NCI-H2227 treated with DMSO at 0.1 percent for 48 hours (cell line): Measurements from ENCODE around the gene TBC1D1.
"Not testable (repeated sequence)": the region's sequence is repeated elsewhere in the genome, so short reads cannot be mapped to it uniquely, and the experiment has no call there.

ENCODE experiments used
- DNase-seq: peaks from one replicate; lab custom pipeline; 2025; lab: John Stamatoyannopoulos, UW

The TBC1D1 gene

DNA sequence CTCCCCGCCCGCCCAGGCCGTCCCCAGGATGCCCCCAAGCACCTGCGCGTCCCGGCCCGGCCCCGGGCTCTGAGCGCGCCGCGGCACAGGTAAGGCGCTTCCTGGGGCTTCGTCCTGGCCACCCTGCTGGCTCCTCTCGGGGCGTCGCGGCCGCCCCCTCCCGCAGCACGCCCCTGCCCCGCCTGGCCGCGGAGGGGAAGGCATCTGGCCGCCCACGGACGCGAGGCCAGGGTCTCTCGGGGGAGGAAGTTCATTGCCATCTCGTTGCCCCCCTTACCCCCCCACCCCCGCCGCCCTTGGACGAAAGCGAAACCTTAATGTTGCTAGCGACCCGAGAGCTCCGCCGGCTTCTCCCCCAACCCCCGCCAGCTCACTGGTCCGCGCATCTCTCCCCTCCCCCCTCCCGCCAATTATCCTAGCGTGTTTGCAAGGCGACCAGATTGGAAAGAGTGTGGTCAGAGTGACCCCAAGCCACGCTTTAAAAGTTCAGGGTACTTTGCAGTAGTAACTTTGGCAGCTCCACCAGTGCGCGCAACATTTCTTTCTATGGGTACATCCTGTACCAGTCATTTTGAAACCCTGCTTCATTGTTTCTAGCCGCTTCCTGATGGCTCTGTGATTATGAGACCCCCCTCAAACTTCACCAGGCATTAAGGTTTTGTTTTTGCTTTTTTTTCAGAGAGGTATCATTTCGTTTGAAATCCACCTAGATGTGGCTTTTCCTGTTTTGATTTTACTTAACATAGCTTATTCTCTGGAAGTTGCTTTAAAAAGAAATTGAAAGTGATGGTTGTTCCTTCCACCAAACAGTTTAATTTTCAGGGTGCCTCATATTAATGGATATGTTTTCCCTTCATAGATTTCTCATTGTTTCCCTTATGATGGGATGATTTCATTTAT lies 626 bp downstream of the TBC1D1 start:
- DNase-seq: no peak

DNA sequence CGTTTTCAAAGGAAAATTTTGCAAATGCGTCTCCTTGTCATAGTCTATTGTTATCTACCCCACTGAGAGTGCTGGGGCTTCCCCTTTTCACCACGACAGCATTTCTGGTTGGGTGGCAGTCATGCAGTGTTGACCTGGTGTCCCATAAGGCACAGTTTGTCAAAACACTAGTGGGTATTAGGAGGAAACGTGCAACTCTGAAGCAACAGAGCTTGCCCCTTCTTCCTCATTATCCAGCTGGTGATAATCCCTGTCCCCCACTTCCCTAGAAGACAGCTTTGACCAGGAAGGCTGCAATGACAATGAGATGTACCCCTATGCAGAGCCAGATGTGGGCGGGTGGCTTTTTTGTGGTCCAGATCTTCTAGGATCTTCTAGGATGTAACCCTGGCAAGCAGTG lies 1.8 kb downstream of the TBC1D1 start:
- DNase-seq: no peak

DNA sequence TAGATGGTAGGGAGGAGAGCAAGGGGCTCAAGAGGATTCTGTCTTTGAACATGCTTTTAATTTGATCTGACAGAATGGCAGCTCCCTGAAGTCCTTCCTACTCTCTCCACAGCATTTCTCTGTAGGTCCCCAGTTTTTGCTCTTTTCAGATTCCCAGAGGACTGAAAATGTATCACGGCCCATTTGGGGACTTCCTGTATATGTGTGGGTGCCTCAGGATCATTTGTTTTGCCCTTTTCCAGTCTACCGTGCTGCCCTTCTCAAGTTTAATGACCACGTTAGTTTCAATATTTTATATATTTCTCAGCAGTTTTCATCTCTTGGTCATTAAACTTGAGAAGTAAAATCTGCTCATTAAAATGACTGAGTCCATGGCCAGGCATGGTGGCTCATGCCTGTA lies 2.3 kb downstream of the TBC1D1 start:
- no peak for DNase-seq

DNA sequence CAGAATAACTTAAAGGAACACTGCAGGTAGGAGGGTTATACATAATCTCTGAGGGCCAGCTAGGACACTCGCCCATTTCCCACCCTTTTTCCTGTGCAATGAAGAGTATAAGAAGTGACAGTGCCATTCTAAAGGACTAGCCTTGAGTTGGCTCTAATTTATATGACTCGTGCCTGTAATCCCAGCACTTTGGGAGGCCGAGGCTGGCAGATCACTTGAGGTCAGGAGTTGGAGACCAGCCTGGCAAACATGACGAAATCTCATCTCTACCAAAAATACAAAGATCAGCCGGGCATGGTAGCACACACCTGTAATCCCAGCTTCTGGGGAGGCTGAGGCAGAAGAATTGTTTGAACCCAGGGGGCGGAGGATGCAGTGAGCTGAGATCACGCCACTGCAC lies 4.4 kb downstream of the TBC1D1 start:
- DNase-seq: no peak

DNA sequence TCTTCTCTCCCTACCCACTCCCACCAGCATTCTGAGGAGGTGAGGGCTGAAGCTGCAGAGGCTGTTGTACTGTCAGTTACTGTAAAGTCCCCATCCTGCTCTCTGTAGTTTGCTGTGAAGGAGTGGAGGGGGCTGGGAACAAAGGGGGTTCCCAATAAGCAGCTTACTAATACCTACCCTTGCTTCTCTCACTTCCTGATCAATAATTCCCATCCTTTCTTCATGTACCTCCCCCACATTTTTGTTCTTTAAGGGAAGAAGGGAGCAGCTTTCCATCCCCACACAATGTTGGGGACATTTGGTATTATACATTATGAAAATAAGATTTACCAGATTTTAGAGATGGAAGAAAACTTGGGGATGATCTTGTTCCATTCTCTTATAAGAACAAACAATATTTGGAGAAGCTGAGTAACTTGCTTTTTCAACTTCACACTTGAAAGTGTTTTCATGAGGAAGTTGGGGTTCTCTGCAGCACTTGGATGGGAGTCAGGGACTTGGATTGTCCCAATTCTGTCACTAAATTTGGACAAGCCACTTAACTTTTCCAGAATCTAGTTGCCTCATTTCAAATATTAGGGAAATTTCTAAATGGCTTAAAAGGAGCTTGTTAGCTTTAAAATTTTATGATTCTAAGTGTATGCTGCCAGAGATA lies 5.4 kb downstream of the TBC1D1 start:
- DNase-seq: no peak

DNA sequence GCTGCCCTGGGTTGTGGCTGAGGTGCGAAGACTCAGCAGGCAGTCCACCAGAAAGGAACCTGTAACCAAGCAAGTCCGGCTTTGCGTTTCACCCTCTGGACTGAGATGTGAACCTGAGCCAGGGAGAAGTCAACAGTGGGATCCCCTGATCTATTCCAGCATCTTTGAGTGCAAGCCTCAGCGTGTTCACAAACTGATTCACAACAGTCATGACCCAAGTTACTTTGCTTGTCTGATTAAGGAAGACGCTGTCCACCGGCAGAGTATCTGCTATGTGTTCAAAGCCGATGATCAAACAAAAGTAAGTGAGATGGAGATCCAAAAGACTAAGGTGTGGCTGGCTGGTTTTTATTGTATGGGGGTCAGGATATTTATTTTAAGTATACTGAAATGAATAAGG lies 11.3 kb downstream of the TBC1D1 start:
- DNase-seq: no peak

DNA sequence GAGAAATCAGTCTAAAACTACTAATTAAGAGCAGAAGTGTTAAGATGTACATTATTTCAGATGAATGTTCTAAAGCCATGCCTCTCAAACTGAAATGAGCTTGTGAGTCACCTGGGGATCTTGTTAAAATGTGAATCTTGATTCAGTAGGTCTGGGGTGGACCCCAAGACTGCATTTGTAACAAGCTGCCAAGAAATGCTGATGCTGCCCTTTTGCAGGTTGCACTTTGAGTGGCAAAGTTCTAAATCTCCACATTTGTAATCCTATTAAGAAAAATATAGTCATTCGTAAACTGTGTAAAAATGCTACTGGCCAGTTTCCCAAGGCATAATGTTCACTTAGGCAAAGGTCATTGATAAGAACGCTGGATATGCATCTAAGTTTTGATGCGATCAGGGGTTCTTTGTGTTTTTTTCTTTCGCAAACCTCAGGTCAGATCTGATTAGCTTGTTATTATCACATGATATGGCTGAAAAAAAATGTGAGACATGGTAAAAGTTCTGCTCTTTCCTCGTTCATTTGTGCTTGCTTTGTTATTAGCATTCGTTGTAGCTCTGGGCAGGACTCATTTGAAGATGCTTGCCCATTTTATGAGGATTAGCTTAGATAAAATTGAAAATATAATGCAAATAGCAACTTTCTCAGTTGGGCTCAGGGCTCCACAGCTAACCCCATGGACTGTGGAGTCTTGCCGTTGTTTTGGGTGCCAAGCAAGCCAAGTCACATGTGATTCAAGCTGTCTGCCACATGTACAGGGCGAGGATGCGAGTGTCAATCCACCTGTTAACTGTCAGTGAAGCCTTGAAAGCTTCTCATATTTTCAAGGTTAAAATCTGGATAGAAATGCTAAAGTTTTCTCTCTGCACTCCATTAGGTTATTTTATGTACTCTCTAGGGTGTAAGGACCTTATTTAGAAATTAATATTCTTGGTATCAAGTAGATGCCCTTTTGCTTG lies 12.1 kb downstream of the TBC1D1 start:
- no peak for DNase-seq

DNA sequence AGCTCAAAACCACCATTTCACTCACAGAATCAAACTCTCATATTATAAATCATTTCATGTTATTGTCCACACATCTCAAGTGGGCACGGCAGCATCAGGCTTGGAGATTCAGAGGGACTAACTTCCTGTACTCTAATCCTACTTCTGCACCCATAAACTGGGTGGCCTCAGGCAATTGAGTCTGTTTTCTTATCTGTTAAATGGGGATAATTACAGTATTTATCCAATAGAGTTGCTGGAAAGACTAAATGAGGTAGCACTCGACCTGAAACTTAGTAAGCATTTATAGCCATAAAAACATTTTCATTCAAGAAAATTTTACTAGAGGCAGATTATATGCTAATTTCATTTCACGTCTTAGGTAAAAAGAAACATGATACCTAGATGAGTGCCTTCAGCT lies 13.0 kb downstream of the TBC1D1 start:
- no peak for DNase-seq

DNA sequence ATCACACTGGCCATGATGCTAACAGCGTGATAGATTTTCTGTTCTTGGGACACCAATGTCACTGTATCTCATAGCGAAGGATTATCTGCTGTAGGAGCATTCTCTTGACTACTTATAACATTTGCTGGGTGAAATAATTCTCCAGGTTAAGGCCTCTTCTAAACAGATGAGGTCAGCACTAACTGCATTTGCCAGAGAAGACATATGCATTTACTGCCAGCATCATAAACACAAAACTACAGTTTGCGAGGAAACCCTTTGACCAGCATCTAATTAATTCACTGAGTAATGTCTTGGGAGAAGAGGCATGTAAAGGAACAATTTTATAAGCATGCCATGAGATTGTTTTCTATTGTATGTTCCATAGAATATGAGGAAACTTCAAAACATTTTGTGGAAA lies 13.9 kb downstream of the TBC1D1 start:
- DNase-seq: no peak

DNA sequence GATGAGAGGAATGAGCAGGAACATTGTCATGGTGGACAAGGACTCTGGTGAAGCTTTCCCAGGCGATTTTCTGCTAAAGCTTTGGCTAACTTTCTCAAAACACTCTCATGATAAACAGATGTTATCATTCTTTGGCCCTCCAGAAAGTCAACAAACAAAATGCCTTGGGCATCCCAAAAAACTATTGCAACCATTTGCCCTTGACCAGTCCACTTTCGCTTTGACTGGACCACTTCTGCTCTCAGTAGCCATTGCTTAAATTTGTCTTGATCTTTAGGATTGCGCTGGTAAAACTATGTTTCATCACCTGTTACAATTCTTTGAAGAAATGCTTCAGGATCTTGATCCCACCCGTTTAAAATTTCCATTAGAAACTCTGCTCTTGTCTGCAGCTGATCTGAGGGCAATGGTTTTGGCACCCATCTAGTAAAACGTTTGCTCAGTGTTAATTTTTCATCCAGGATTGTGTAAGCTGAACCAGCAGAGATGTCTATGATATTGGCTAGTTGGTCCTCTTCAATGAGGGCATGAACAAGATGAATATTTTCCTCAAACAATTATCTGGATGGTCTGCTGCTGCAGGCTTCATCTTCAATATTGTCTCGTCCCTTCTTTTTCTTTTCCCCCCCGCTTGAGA lies 14.8 kb downstream of the TBC1D1 start:
- no peak for DNase-seq

DNA sequence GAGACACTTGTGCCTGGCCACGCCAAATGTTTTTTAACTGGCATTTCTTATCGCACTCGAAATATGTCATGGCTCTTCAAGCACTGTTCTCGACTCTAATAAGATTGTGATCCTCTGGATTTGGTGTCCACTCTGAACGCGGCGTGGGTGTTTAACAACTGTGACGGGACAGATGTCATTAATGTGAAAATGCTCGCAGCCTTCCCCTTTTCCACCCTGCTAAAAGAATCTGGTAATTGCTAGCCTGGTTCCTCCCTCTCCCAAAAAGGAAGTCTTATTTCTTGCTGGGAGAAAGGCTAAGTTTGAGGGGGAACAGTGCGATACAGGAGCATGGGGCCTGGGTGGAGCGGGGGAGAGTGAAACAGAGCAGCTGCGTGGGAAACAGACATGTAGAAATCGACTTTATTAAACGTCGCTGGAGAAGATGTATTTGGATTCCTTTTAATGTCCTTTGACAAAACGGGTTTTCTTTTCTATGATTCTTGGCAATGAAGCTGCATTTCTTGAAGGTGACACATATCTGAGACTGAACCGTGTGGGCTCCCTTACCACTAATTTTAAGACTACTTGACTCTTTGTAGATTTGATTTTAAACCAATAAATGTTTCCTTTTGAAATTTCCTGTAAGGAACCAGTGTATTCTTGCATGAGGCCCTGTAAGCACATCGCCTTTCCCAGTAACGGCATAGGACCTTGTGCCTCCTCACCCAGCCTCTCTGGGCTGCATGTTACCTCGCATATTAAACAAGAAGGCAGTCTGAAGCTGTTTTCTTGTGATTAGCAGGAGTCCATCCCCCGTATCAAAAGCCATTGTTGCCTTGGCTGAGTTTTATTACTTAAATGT lies 17.8 kb downstream of the TBC1D1 start:
- DNase-seq: no peak

DNA sequence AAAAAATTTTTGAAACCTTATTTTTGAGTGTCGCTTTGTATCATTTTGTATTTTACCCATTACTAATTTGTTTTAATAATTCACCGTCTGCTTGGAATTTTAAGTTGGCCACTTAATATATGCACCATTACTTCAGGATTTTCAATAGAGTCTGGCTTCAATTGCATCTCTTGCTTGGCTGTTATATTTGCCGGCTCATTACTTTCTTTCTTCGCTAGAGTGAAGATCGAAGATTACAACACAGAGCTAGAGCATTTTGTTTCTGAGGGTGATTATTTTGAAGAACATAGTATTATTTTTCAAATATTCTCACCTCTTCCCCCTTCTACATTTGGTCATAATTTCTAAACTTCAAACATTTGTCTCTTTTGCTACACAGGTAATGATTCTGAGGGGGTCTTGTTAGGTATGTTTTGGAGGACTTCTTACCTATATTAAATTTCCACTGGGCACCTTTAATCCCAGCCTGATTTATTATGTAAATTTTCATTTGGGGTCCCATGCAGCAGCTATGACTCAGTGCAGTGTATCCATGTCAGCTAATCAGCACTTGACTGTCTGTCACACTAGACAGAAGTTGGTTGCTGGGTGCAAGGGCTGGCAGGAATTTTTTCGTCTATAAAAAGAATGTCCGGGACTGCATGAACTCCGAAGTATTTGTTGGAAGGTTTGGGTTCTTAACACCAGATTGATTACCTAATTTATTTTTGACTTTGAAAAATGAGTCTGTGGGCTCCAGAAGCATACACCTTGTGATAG lies 18.6 kb downstream of the TBC1D1 start:
- no peak for DNase-seq

DNA sequence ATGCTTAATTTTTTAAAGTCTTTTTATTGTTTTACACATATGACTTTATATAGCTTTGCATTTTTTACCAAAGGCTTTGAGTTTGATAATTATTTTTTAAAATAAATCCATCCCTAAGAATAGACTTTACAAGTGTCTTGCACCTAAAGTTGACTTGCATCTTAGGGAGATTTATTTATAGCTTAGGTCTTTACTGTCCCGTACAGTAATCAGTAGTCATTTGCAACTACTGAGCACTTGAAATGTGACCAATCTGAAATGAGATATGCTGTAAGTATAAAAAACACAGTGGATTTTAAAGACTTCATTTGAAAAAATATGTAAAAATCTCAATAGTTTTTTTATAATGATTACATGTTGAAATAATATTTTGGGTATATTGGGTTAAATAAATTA lies 19.2 kb downstream of the TBC1D1 start:
- no peak for DNase-seq

DNA sequence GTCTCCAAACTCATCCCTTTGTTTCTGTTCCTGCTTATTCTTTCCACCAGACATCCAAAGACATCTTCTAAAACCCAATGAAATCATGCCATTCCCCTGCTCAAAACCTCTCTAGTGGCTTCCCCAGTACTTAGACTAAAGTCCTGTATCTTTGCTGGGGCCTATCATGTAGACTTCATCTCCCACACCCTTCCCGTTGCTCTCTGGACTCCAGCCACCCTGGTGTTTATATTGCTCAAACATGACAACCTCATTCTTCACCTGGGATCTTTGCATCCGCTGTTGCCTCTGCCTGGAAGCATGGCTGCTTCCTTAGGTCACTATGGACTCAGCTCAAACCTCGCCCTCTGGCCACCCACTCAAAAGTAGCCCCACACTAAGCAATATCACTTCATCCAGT lies 23.7 kb downstream of the TBC1D1 start:
- no peak for DNase-seq

DNA sequence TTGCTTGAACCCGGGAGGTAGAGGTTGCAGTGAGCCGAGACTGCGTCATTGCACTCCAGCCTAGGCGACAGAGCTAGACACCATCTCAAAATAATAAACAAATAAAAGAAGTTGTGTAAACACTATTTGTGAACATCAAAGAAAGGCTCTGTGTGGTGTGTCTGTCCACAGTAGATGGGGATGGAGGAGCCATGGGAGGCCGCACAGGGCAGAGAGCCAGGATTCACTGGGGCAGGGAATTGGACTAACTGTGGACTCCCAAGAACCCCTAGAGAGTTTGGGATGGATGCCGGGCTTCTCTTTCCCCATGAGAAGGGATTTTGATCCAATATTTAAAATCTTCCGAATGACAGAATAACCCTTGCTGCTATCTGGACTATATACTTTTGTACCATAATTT lies 26.5 kb downstream of the TBC1D1 start:
- DNase-seq: no peak

DNA sequence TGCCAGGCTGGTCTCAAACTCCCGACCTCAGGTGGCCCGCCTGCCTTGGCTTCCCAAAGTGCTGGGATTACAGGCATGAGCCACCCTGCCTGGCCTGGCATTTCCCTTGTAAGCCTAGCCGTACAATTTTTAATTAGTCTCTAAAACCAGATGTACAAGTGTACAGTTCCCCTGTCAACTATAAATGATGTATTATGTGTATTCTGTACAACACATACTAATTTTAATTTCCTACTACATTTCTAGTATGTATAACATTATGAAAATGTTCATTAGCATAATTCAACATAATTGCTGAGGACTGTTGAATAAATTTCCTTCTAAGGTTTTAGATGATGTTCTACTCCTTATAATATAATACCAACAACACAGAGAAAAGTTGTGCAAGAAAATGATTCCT lies 27.8 kb downstream of the TBC1D1 start:
- no peak for DNase-seq

DNA sequence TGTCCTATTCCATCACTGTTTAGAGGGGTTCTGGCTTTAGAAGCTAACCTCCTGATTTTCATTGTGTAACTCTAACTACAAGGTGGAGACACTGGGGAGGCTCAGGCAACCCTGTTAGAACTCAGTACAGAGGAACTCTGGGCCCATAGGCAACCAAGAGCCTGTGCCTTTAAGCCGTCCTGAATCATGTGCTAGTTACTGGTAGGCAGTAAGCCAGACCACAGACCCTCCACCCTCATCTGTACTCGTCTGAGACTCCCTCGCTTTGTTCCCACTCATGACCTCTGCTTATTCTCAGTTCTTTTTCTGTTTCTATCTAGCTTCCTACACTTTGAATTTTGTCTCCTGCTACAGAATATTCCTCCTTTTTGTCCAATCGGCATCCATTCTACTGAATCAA lies 31.4 kb downstream of the TBC1D1 start:
- DNase-seq: no peak

DNA sequence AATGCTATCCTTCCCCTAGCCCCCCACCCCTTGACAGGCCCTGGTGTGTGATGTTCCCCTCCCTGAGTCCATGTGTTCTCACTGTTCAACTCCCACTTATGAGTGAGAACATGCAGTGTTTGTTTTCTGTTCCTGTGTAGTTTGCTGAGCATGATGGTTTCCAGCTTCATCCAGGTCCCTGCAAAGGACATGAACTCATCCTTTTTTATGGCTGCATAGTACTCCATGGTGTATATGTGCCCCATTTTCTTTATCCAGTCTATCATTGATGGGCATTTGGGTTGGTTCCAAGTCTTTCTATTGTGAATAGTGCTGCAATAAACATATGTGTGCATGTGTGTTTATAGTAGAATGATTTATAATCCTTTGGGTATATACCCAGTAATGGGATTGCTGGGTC lies 32.2 kb downstream of the TBC1D1 start:
- not testable (repeated sequence) for DNase-seq

DNA sequence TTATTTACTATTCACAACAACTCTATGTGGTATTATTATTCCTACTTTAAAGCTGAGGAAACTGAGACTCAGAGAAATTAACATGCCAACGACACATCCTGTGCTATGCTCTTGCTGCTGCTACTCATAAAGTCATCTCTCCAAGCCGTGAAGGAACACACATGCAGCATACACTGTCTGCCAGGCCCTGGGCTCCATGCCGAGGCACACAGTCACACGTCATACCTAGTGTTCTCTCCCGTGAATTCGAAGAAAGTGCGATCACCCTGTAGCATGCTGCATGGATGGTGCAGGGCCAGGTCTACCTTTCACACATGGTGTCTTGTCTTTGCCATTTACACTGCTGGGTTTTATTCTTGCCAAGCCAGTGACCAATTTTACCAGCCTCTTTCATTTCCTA lies 34.1 kb downstream of the TBC1D1 start:
- no peak for DNase-seq

DNA sequence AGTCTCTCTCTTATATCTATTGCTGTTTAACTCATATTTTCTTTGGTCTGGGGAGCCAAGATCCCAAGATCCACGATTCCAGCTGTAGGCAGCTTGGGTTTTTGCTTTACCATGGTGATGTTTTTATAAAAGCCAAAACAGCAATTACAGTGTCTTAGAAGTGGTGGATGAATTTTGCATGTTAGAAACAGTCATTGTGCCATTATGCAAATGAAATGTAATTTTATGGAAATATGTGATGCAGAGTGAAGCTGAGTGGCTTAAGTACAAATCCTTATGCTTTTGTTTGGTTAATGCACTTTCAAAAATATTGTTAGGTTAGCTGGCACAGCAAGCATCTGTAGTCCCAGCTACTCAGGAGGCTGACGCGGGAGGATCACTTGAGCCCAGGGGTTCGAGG lies 36.5 kb downstream of the TBC1D1 start:
- no peak for DNase-seq
